Progenitor cell of endocrine pancreas (in vitro differentiated cells): Measurements from ENCODE around the gene TCF12. TPM values are rescaled to one million over a fixed set of nuclear protein-coding genes. Genes with fewer than 3 reads are reported as not detected.
A peak's percentile ranks its signal among the peaks of the same experiment; 100 is the strongest.

Source experiments
- DNase-seq: peaks from one replicate; pipeline ENCODE4 v3.0.0; 2021; ENCODE audit warnings: low spot score; ENCODE audit not compliant: unreplicated experiment
- H3K27ac Mint-ChIP-seq: 2 replicates; pipeline ENCODE4 v1.8.0; 2021; ENCODE audit warnings: mild to moderate bottlenecking, moderate library complexity, mixed read lengths
- H3K27me3 Mint-ChIP-seq: 2 replicates; pipeline ENCODE4 v1.8.0; 2021; ENCODE audit warnings: mixed read lengths
- H3K36me3 Mint-ChIP-seq: 2 replicates; pipeline ENCODE4 v1.8.0; 2022; ENCODE audit warnings: mixed read lengths; ENCODE audit not compliant: insufficient read depth
- H3K4me1 Mint-ChIP-seq: 2 replicates; pipeline ENCODE4 v1.8.0; 2021; ENCODE audit warnings: low read depth, mixed read lengths
- H3K4me3 Mint-ChIP-seq: 2 replicates; pipeline ENCODE4 v1.8.0; 2021; ENCODE audit warnings: low read depth, mild to moderate bottlenecking, moderate library complexity, mixed read lengths
- H3K9me3 Mint-ChIP-seq: 2 replicates; pipeline ENCODE4 v1.8.0; 2021; ENCODE audit warnings: low read depth, mixed read lengths
- CTCF ChIP-seq: fragments of 200-600 bp; sonication (generic); IDR thresholded peaks from one replicate; pipeline ENCODE4 v1.5.0; 2021; ENCODE audit warnings: antibody characterized with exemption, mild to moderate bottlenecking; ENCODE audit not compliant: unreplicated experiment
- total RNA-seq: library from RNA; stranded (reverse); gene quantifications from 2 replicates; pipeline ENCODE4 v1.2.1, GENCODE V29; 2021

Gene TCF12
- total RNA-seq, 1 donor from 2014 or later, result 164 TPM

GRCh38 chr15:57082054-57082728 is 163.7 kb downstream of the TCF12 start:
- H3K36me3 Mint-ChIP-seq, result no peaks in the 10 kb centered on the region
- no peaks in the 10 kb centered on the region for H3K9me3 Mint-ChIP-seq
- no peak overlapping the region for H3K4me3 Mint-ChIP-seq
- no peak for TF ChIP-seq CTCF
- no peak overlapping the region for H3K27ac Mint-ChIP-seq
- no peaks in the 10 kb centered on the region for H3K27me3 Mint-ChIP-seq
- DNase-seq, result no peak
- peaks cover 18% of the 10 kb centered on the region for H3K4me1 Mint-ChIP-seq

GRCh38 chr15:57084192-57084591 is 165.7 kb downstream of the TCF12 start:
- no peak for DNase-seq
- Mint-ChIP-seq H3K9me3 (no peaks in the 10 kb centered on the region), H3K27me3 (no peaks in the 10 kb centered on the region), H3K27ac (no peak overlapping the region), H3K4me3 (no peak overlapping the region), H3K4me1 (peaks cover 20% of the 10 kb centered on the region), H3K36me3 (no peaks in the 10 kb centered on the region)
- no peak for TF ChIP-seq CTCF

GRCh38 chr15:57085267-57085666 is 166.8 kb downstream of the TCF12 start:
- no peak overlapping the region for H3K4me3 Mint-ChIP-seq
- H3K27me3 Mint-ChIP-seq, result no peaks in the 10 kb centered on the region
- H3K36me3 Mint-ChIP-seq, result no peaks in the 10 kb centered on the region
- no peak overlapping the region for H3K27ac Mint-ChIP-seq
- H3K4me1 Mint-ChIP-seq, result peaks cover 21% of the 10 kb centered on the region
- no peak for DNase-seq
- no peaks in the 10 kb centered on the region for H3K9me3 Mint-ChIP-seq
- TF ChIP-seq CTCF, result no peak

GRCh38 chr15:57086857-57087427 is 168.5 kb downstream of the TCF12 start:
- Mint-ChIP-seq H3K4me1 (peaks cover 27% of the 10 kb centered on the region), H3K27me3 (no peaks in the 10 kb centered on the region), H3K9me3 (no peaks in the 10 kb centered on the region), H3K4me3 (no peak overlapping the region), H3K36me3 (peaks cover 2% of the 10 kb centered on the region), H3K27ac (no peak overlapping the region)
- TF ChIP-seq CTCF, result no peak
- DNase-seq, result no peak

GRCh38 chr15:57089815-57090495 is 171.5 kb downstream of the TCF12 start:
- Mint-ChIP-seq H3K4me1 (peaks cover 19% of the 10 kb centered on the region), H3K36me3 (peaks cover 10% of the 10 kb centered on the region), H3K27ac (peak overlapping the region; percentile 35), H3K4me3 (no peak overlapping the region), H3K27me3 (no peaks in the 10 kb centered on the region), H3K9me3 (no peaks in the 10 kb centered on the region)
- no peak for DNase-seq
- TF ChIP-seq CTCF, result no peak
